Osteoblast (primary cell): ENCODE data around the gene HOXC11. TPM values are rescaled to one million over a fixed set of nuclear protein-coding genes. Genes with fewer than 3 reads are reported as not detected.
A peak's percentile ranks its signal among the peaks of the same experiment; 100 is the strongest.

Source experiments
- DNase-seq: peaks from one replicate; pipeline ENCODE4 v3.0.0; 2011; ENCODE audit warnings: low spot score, mixed read lengths; ENCODE audit not compliant: insufficient read length; ENCODE audit errors: missing footprints
- H2AFZ ChIP-seq: 2 replicates; pipeline ENCODE4 v1.6.0; 2011; ENCODE audit warnings: mild to moderate bottlenecking, low read length
- H3K27ac ChIP-seq: 2 replicates; pipeline ENCODE4 v1.5.1; 2011; ENCODE audit warnings: mild to moderate bottlenecking, low read depth, low read length, moderate library complexity
- H3K27me3 ChIP-seq: 2 replicates; pipeline ENCODE4 v1.6.0; 2012; ENCODE audit warnings: mild to moderate bottlenecking, control low read depth, inconsistent platforms, low read length, moderate library complexity; ENCODE audit not compliant: insufficient read depth
- H3K36me3 ChIP-seq: 2 replicates; pipeline ENCODE4 v1.5.1; 2011; ENCODE audit warnings: mild to moderate bottlenecking, low read length, control low read depth, moderate library complexity; ENCODE audit not compliant: insufficient read depth
- H3K4me1 ChIP-seq: 2 replicates; pipeline ENCODE4 v1.5.1; 2011; ENCODE audit warnings: mild to moderate bottlenecking, low read length, control low read depth, moderate library complexity; ENCODE audit not compliant: insufficient read depth
- H3K4me2 ChIP-seq: 2 replicates; pipeline ENCODE4 v1.6.0; 2011; ENCODE audit warnings: mild to moderate bottlenecking, low read length; ENCODE audit not compliant: insufficient read depth
- H3K4me3 ChIP-seq: fragments of 200-600 bp; sonication (generic); 3 replicates; pipeline ENCODE4 v1.5.1; 2012; ENCODE audit warnings: mild to moderate bottlenecking, low read length, inconsistent platforms; ENCODE audit not compliant: insufficient read depth
- H3K79me2 ChIP-seq: 2 replicates; pipeline ENCODE4 v1.6.0; 2012; ENCODE audit warnings: mild to moderate bottlenecking, low read length, control low read depth, inconsistent platforms; ENCODE audit not compliant: insufficient read depth
- H3K9me3 ChIP-seq: 2 replicates; pipeline ENCODE4 v1.5.1; 2011; ENCODE audit warnings: low read depth, low read length, control low read depth
- H4K20me1 ChIP-seq: 2 replicates; pipeline ENCODE4 v1.6.0; 2012; ENCODE audit warnings: mild to moderate bottlenecking, low read length, control low read depth; ENCODE audit not compliant: insufficient read depth
- CTCF ChIP-seq: IDR thresholded peaks from 2 replicates; pipeline ENCODE4 v1.5.1; 2011; ENCODE audit warnings: mild to moderate bottlenecking, low read depth, low read length, moderate library complexity; ENCODE audit errors: extremely low read depth
- total RNA-seq: library from RNA; depleted of rRNA; stranded (reverse); fragments of >200 nt; gene quantifications from 2 replicates; pipeline ENCODE4 v1.2.3, GENCODE V29; 2012

Gene HOXC11
- total RNA-seq, 1 donor = 1.1 TPM

DNA sequence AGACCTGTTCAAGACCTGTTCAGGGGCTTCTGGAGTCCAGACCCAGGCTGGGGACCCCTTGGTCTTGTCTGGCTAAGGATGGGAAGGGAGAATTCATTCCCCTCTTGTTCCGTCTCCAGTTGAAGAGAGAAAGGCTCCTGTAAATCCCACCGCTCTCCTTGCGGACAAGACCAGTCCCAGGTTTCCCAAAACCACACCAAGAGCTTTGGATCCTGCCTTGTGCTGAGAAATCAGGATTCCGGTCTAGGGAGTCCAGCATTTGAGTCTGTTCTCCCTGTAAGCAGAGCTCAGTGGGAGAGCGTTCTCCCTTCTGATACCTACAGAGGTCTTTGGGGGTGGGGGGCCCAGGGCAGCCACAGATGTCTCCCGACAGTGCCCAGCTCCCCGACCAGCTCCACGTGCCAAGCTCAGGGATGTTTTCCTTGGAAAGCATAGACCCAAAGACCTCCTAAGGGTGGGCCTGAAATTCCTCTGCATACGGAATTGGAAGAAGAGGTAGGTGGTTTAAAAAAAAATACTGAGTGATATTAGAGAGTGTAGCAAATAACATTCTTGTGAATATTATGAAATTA, 32.4 kb upstream of the HOXC11 start:
- Histone ChIP-seq H3K79me2 (no peaks in the 10 kb centered on the region), H3K27me3 (peaks cover 98% of the 10 kb centered on the region), H3K9me3 (no peaks in the 10 kb centered on the region), H4K20me1 (peaks cover 2% of the 10 kb centered on the region), H3K4me1 (no peaks in the 10 kb centered on the region), H3K36me3 (no peaks in the 10 kb centered on the region), H3K27ac (no peak overlapping the region), H3K4me3 (no peak overlapping the region), H2AFZ (no peak overlapping the region), H3K4me2 (no peak overlapping the region)
- DNase-seq = peak; percentile 63
- no peak for TF ChIP-seq CTCF

DNA sequence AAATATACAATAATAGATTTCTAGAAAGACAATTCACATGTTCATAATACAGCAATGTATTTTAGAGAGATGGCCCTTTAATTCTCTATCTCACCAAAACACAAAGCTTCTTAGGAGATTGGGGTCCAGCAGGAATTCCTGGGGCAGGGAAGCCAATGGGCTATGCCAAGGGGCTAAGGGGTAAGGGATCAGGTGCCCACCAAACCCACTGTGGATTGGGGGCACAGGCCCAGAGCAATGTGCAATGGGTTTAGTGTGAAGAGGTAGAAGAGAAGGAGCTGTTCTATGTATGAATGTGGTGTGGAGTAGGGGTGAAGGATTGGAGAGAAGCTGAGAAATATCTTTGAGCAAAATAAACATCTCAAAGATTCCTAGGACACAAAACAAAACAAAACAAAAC, 31.7 kb upstream of the HOXC11 start:
- no peak overlapping the region for H3K4me2 ChIP-seq
- DNase-seq = peak; percentile 49
- peaks cover 98% of the 10 kb centered on the region for H3K27me3 ChIP-seq
- H3K27ac ChIP-seq = no peak overlapping the region
- H3K4me3 ChIP-seq = no peak overlapping the region
- H4K20me1 ChIP-seq = peaks cover 2% of the 10 kb centered on the region
- H3K4me1 ChIP-seq = no peaks in the 10 kb centered on the region
- no peaks in the 10 kb centered on the region for H3K9me3 ChIP-seq
- H3K36me3 ChIP-seq = no peaks in the 10 kb centered on the region
- no peak for TF ChIP-seq CTCF
- no peaks in the 10 kb centered on the region for H3K79me2 ChIP-seq
- no peak overlapping the region for H2AFZ ChIP-seq

GRCh38 chr12:53941750-53942149, 31.2 kb upstream of the HOXC11 start:
- Histone ChIP-seq H3K27me3 (peaks cover 99% of the 10 kb centered on the region), H3K27ac (no peak overlapping the region), H3K79me2 (no peaks in the 10 kb centered on the region), H3K9me3 (no peaks in the 10 kb centered on the region), H3K4me2 (no peak overlapping the region), H3K36me3 (no peaks in the 10 kb centered on the region), H4K20me1 (peaks cover 2% of the 10 kb centered on the region), H3K4me1 (no peaks in the 10 kb centered on the region), H2AFZ (no peak overlapping the region), H3K4me3 (no peak overlapping the region)
- TF ChIP-seq CTCF = no peak
- no peak for DNase-seq

- H4K20me1 ChIP-seq = peaks cover 2% of the 10 kb centered on the region
- no peak overlapping the region for H3K4me2 ChIP-seq
- no peaks in the 10 kb centered on the region for H3K79me2 ChIP-seq
- H3K27ac ChIP-seq = no peak overlapping the region
- no peak for DNase-seq
- no peaks in the 10 kb centered on the region for H3K36me3 ChIP-seq
- no peaks in the 10 kb centered on the region for H3K9me3 ChIP-seq
- TF ChIP-seq CTCF = no peak
- H3K4me3 ChIP-seq = no peak overlapping the region
- peaks cover 99% of the 10 kb centered on the region for H3K27me3 ChIP-seq
- no peak overlapping the region for H2AFZ ChIP-seq
- H3K4me1 ChIP-seq = no peaks in the 10 kb centered on the region
These were observed 30.4 kb upstream of the HOXC11 start for GRCh38 chr12:53942467-53942997.
